OCI-LY1 (cell line): ENCODE data around the gene EIF4EBP2.

ENCODE experiments used
- H2AFZ ChIP-seq: fragments of 200-600 bp; sonication (generic), shearing (Covaris generic); 2 replicates; pipeline ENCODE4 v1.6.0; 2014; ENCODE audit warnings: antibody characterized with exemption, mild to moderate bottlenecking, low read length
- H3F3A ChIP-seq: fragments of 200-600 bp; sonication (generic), shearing (Covaris generic); 2 replicates; pipeline ENCODE4 v1.6.0; 2014; ENCODE audit warnings: mild to moderate bottlenecking, antibody characterized with exemption, low read length, moderate library complexity; ENCODE audit not compliant: insufficient read depth
- H3K27ac ChIP-seq: fragments of 200-600 bp; sonication (generic); 2 replicates; pipeline ENCODE4 v1.5.1; 2014; ENCODE audit warnings: low read length, mixed run types, mild to moderate bottlenecking, low read depth; ENCODE audit not compliant: poor library complexity, severe bottlenecking
- H3K27me3 ChIP-seq: fragments of 200-600 bp; sonication (generic); 2 replicates; pipeline ENCODE4 v1.6.0; 2014; ENCODE audit warnings: antibody characterized with exemption, mild to moderate bottlenecking, low read length, moderate library complexity; ENCODE audit not compliant: insufficient read depth
- H3K36me3 ChIP-seq: fragments of 200-600 bp; sonication (generic); 2 replicates; pipeline ENCODE4 v1.6.1; 2014; ENCODE audit warnings: mild to moderate bottlenecking, antibody characterized with exemption, low read length, moderate library complexity, mixed read lengths; ENCODE audit not compliant: insufficient read depth
- H3K4me1 ChIP-seq: fragments of 200-600 bp; sonication (generic); 2 replicates; pipeline ENCODE4 v1.5.1; 2014; ENCODE audit warnings: mild to moderate bottlenecking, low read length, moderate library complexity; ENCODE audit not compliant: insufficient read depth, severe bottlenecking
- H3K4me2 ChIP-seq: fragments of 200-600 bp; sonication (generic), shearing (Covaris generic); 2 replicates; pipeline ENCODE4 v1.6.1; 2014; ENCODE audit warnings: low read length
- H3K4me3 ChIP-seq: fragments of 200-600 bp; sonication (generic); 2 replicates; pipeline ENCODE4 v1.5.1; 2014; ENCODE audit warnings: low read length, low read depth, mild to moderate bottlenecking, mixed read lengths; ENCODE audit not compliant: poor library complexity, severe bottlenecking
- H3K79me2 ChIP-seq: fragments of 200-600 bp; shearing (Covaris generic); 2 replicates; pipeline ENCODE4 v1.6.1; 2016; ENCODE audit warnings: mixed run types, low read length, mixed read lengths; ENCODE audit not compliant: insufficient read depth
- H3K9ac ChIP-seq: fragments of 200-600 bp; sonication (generic), shearing (Covaris generic); 2 replicates; pipeline ENCODE4 v1.6.1; 2014; ENCODE audit warnings: mild to moderate bottlenecking, low read length, mixed read lengths
- H3K9me2 ChIP-seq: fragments of 200-600 bp; sonication (generic), shearing (Covaris generic); 2 replicates; pipeline ENCODE4 v1.6.1; 2014; ENCODE audit warnings: low read depth, mild to moderate bottlenecking, low read length, mixed read lengths
- H3K9me3 ChIP-seq: fragments of 200-600 bp; shearing (Covaris generic); 2 replicates; pipeline ENCODE4 v1.6.1; 2014; ENCODE audit warnings: low read length, mixed read lengths
- H4K20me1 ChIP-seq: fragments of 200-600 bp; sonication (generic), shearing (Covaris generic); 2 replicates; pipeline ENCODE4 v1.6.0; 2016; ENCODE audit warnings: mild to moderate bottlenecking, low read length; ENCODE audit not compliant: insufficient read depth
- EZH2 ChIP-seq: fragments of 200-600 bp; sonication (generic), shearing (Covaris generic); IDR thresholded peaks from 2 replicates; pipeline ENCODE4 v1.8.0; 2017; ENCODE audit warnings: borderline replicate concordance, mixed run types, mild to moderate bottlenecking, antibody characterized with exemption, low read length, moderate library complexity, mixed read lengths
- TF ChIP-seq, protein P1 (sequence below): fragments of 200-600 bp; sonication (generic), shearing (Covaris generic); IDR thresholded peaks from 2 replicates; pipeline ENCODE4 v1.5.1; 2017; ENCODE audit warnings: mild to moderate bottlenecking, antibody characterized with exemption, low read length, moderate library complexity, mixed read lengths

The EIF4EBP2 gene

DNA sequence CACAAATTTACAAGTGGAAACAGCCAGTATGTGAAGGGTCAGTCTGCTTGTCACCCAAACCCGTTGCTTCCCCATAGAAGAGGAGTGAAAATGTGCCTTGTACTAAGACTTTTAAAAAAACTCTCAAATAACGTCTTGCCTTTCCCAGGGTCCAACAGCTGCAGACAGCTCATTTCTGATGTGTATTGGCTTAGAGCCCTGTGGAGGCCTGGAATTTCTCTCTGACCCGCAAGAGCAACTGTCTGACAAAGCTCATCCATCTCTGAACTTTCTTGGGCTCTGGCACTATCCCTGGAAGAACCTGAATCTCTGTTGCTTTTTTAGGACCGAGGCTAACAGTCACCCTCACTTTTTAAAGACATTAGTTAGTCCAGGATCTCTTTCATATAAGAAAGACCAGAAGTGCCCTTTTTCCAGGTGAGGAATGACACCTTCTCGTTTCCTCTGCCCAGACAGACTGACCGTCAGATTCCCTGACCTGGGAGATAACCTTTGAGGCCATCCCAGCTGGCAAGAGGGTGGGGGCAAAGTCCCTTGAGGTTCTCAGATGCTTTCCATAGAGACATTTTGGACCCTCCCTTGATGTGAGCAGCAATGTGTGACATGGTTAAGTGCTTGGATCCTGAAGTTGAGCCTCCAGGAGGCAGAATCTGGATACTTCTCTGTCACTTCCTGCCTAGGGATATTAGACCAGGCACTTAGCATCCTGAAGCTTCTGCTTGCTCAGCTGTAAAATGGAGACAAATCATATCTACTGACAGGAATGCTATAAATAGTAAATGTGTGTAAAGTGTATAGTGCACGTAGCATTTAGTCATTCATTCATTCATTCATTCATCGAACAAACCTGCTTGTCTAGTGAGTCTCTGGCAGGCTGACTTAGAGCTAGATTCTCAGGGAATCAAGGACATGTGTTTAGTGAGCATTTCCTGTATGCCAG lies 42.0 kb downstream of the EIF4EBP2 start:
- H3K4me3 ChIP-seq = no peak overlapping the region
- no peak overlapping the region for H3K4me2 ChIP-seq
- H3K9ac ChIP-seq = no peak overlapping the region
- H3K4me1 ChIP-seq = no peaks in the 10 kb centered on the region
- H3K9me3 ChIP-seq = no peaks in the 10 kb centered on the region
- no peaks in the 10 kb centered on the region for H4K20me1 ChIP-seq
- H3K27me3 ChIP-seq = no peaks in the 10 kb centered on the region
- H3K36me3 ChIP-seq = no peaks in the 10 kb centered on the region
- TF ChIP-seq, protein P1, sequence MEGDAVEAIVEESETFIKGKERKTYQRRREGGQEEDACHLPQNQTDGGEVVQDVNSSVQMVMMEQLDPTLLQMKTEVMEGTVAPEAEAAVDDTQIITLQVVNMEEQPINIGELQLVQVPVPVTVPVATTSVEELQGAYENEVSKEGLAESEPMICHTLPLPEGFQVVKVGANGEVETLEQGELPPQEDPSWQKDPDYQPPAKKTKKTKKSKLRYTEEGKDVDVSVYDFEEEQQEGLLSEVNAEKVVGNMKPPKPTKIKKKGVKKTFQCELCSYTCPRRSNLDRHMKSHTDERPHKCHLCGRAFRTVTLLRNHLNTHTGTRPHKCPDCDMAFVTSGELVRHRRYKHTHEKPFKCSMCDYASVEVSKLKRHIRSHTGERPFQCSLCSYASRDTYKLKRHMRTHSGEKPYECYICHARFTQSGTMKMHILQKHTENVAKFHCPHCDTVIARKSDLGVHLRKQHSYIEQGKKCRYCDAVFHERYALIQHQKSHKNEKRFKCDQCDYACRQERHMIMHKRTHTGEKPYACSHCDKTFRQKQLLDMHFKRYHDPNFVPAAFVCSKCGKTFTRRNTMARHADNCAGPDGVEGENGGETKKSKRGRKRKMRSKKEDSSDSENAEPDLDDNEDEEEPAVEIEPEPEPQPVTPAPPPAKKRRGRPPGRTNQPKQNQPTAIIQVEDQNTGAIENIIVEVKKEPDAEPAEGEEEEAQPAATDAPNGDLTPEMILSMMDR = no peak
- TF ChIP-seq EZH2 = no peak
- no peaks in the 10 kb centered on the region for H3K9me2 ChIP-seq
- no peaks in the 10 kb centered on the region for H3F3A ChIP-seq
- no peak overlapping the region for H3K27ac ChIP-seq
- no peaks in the 10 kb centered on the region for H3K79me2 ChIP-seq
- no peak overlapping the region for H2AFZ ChIP-seq

GRCh38 chr10:70448236-70448635 lies 44.3 kb downstream of the EIF4EBP2 start:
- H3K36me3 ChIP-seq = no peaks in the 10 kb centered on the region
- TF ChIP-seq, protein P1 = no peak
- no peak for TF ChIP-seq EZH2
- no peaks in the 10 kb centered on the region for H4K20me1 ChIP-seq
- H3K9me3 ChIP-seq = no peaks in the 10 kb centered on the region
- H3K4me3 ChIP-seq = no peak overlapping the region
- no peaks in the 10 kb centered on the region for H3K79me2 ChIP-seq
- no peaks in the 10 kb centered on the region for H3F3A ChIP-seq
- no peak overlapping the region for H3K4me2 ChIP-seq
- H3K4me1 ChIP-seq = no peaks in the 10 kb centered on the region
- no peaks in the 10 kb centered on the region for H3K9me2 ChIP-seq
- H3K27me3 ChIP-seq = no peaks in the 10 kb centered on the region
- H3K9ac ChIP-seq = no peak overlapping the region
- no peak overlapping the region for H3K27ac ChIP-seq
- H2AFZ ChIP-seq = no peak overlapping the region

DNA sequence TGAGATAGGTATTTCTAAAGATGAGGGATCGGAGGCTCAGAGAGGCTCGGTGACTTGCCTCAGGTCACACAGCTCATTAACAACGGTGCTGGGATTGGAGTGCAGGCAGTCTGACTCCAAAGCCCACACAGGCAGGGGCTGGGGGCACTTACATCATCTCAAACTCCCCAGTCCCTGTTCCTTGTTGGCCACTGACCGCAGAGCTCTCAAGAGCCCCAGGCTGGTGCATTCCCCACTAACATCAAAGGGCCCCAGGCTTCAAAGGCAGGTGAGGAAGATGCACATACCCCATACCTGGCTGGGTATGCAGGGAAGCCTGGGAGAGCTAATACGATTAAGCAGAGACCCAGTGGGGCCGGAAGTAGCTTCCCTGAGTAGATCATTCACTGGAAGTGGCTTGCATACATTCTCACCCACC lies 51.3 kb downstream of the EIF4EBP2 start:
- Histone ChIP-seq H2AFZ (no peak overlapping the region), H3K9ac (no peak overlapping the region), H3K9me3 (no peaks in the 10 kb centered on the region), H3K27me3 (0 out of 2 replicates have a peak, but pooled peaks cover 4% of the 10 kb centered on the region), H3K79me2 (no peaks in the 10 kb centered on the region), H3K9me2 (no peaks in the 10 kb centered on the region), H4K20me1 (no peaks in the 10 kb centered on the region), H3K4me2 (no peak overlapping the region), H3K4me3 (no peak overlapping the region), H3K27ac (no peak overlapping the region), H3K4me1 (peaks cover 5% of the 10 kb centered on the region), H3K36me3 (no peaks in the 10 kb centered on the region), H3F3A (no peaks in the 10 kb centered on the region)
- TF ChIP-seq, protein P1 = no peak
- no peak for TF ChIP-seq EZH2
